ENCODE data around the gene PUSL1. TPM values are rescaled to one million over a fixed set of nuclear protein-coding genes. Genes with fewer than 3 reads are reported as not detected.

Gene PUSL1
- polyA plus RNA-seq, 2 of the 4 experiments (the other 2 are of a cell fraction), result 7.4 to 14.6 TPM

GRCh38 chr1:1259540-1259939 lies 48.9 kb upstream of the PUSL1 start:
- Histone ChIP-seq H3K4me3 (no peak overlapping the region), H3K4me2 (no peak overlapping the region), H3K4me1 (no peaks in the 10 kb centered on the region), H3K9me3 (no peaks in the 10 kb centered on the region), H3K27ac (no peak overlapping the region)
- POLR2A ChIA-PET, result no interaction called here
- FAIRE-seq (no peak), ATAC-seq (no peak), DNase-seq (ENCODE audit: low read depth in 1 of 2, low spot score in 1 of 2) (no peak)
- CTCF ChIA-PET, result interaction anchor here (2.4 kb wide), 1 partner anchor 9 kb away, joined by 9 read pairs; no protein-coding TSS in a partner anchor
- no peak for TF ChIP-seq CHD2 (IDR thresholded peaks at IDR 0.05; ENCODE audit: low read length, partially characterized antibody)
- TF ChIP-seq EP300 (IDR thresholded peaks at IDR 0.05), result no peak
- no peak for TF ChIP-seq CHD4 (IDR thresholded peaks at IDR 0.05; ENCODE audit: borderline replicate concordance)
- TF ChIP-seq FOSL2 (IDR thresholded peaks at IDR 0.05), result no peak
- TF ChIP-seq FOSL2 (CRISPR knock-in tag; IDR thresholded peaks at IDR 0.05), result no peak
- TF ChIP-seq HOXB5 (CRISPR knock-in tag; IDR thresholded peaks at IDR 0.05), result no peak
- TF ChIP-seq HOXA7 (CRISPR knock-in tag; IDR thresholded peaks at IDR 0.05), result no peak
- no peak for TF ChIP-seq ELK1 (IDR thresholded peaks at IDR 0.05; ENCODE audit: low read depth, low read length)
- no peak for TF ChIP-seq POLR2A (IDR thresholded peaks at IDR 0.05; ENCODE audit: low read length)
- no peak for TF ChIP-seq ZC3H11A (IDR thresholded peaks at IDR 0.05)
- no peak for TF ChIP-seq HMGXB4 (CRISPR knock-in tag; IDR thresholded peaks at IDR 0.05; ENCODE audit: borderline replicate concordance)
- no peak for TF ChIP-seq CEBPB (IDR thresholded peaks at IDR 0.05)
- no peak for TF ChIP-seq ATOH8 (CRISPR knock-in tag; IDR thresholded peaks at IDR 0.05; ENCODE audit: low read depth)
- no peak for TF ChIP-seq ZNF302 (CRISPR knock-in tag; IDR thresholded peaks at IDR 0.05)
- no peak for TF ChIP-seq BHLHE40 (IDR thresholded peaks at IDR 0.05; ENCODE audit: low read depth, low read length)
- TF ChIP-seq HOXB13 (CRISPR knock-in tag; IDR thresholded peaks at IDR 0.05; ENCODE audit: low read depth), result no peak
- no peak for TF ChIP-seq EHMT2 (IDR thresholded peaks at IDR 0.05; ENCODE audit: low read depth)
- no peak for TF ChIP-seq EHF (CRISPR knock-in tag; IDR thresholded peaks at IDR 0.05)
- no peak for TF ChIP-seq RARB (CRISPR knock-in tag; IDR thresholded peaks at IDR 0.05)
- TF ChIP-seq E2F6 (IDR thresholded peaks at IDR 0.05; ENCODE audit: borderline replicate concordance, low read depth), result no peak
- 95% methylated on average over 7 of the region's 18 CpGs for WGBS (ENCODE audit: missing lambda C conversion rate)

GRCh38 chr1:1259951-1260600 lies 48.3 kb upstream of the PUSL1 start:
- POLR2A ChIA-PET, result no interaction called here
- CTCF ChIA-PET, result interaction anchor here (2.4 to 5.0 kb wide), 2 partner anchors 10 to 138 kb away, joined by 9 to 17 read pairs; no protein-coding TSS in a partner anchor
- no peak for FAIRE-seq

More at GRCh38 chr1:1259951-1260600, 48.3 kb upstream of the PUSL1 start:
- DNase-seq (ENCODE audit: low read depth in 1 of 2, low spot score in 1 of 2) (no peak), ATAC-seq (no peak)
- no peaks in the 10 kb centered on the region for H3K9me3 ChIP-seq
- no peak overlapping the region for H3K4me3 ChIP-seq
- 92% methylated on average over 25 of the region's 26 CpGs for WGBS (ENCODE audit: missing lambda C conversion rate)
- H3K4me2 ChIP-seq, result no peak overlapping the region
- no peak overlapping the region for H3K27ac ChIP-seq
- H3K4me1 ChIP-seq, result no peaks in the 10 kb centered on the region
- TF ChIP-seq KDM5A (IDR thresholded peaks at IDR 0.05) (no peak), MAZ (IDR thresholded peaks at IDR 0.05; ENCODE audit: borderline replicate concordance, low read depth, low read length) (no peak), POLR2A (IDR thresholded peaks at IDR 0.05; ENCODE audit: low read length) (no peak), SREBF2 (IDR thresholded peaks at IDR 0.05) (no peak), NFE2L2 (conservative IDR thresholded peaks at IDR 0.05; ENCODE audit: low read length) (no peak), MAX (IDR thresholded peaks at IDR 0.05) (no peak), SMC3 (IDR thresholded peaks at IDR 0.05) (no peak), USF2 (IDR thresholded peaks at IDR 0.05) (no peak), NR3C1 (IDR thresholded peaks at IDR 0.05) (no peak), JUN (IDR thresholded peaks at IDR 0.05) (no peak), MAFK (IDR thresholded peaks at IDR 0.05; ENCODE audit: partially characterized antibody) (no peak)
